Right lobe of liver (tissue), 4 donors: Measurements from ENCODE around the gene ZNF425.
"Not testable (repeated sequence)": the region's sequence is repeated elsewhere in the genome, so short reads cannot be mapped to it uniquely, and the experiment has no call there.

Experiments
- CTCF ChIP-seq, 4 donors: fragments of 200-600 bp in 3 of 4; fragments of 450-650 bp in 1 of 4; IDR thresholded peaks; one replicate each; pipeline versions ENCODE4 v1.5.1 to v1.8.0; 2016 to 2022; ENCODE audit warnings: antibody characterized with exemption in 4 of 4, mild to moderate bottlenecking in 2 of 4
- POLR2A ChIP-seq: fragments of 450-650 bp; IDR thresholded peaks from one replicate; pipeline ENCODE4 v1.6.1; 2017; ENCODE audit warnings: antibody characterized with exemption, mild to moderate bottlenecking
- donor health status: DM: no; HTN: no; CAD: no.
- donor health status: DM: no; HTN: no; CAD: no.
- donor health status: DM: no; HTN: yes; CAD: no.

GRCh38 chr7:149092244-149092643 lies 33.9 kb downstream of the ZNF425 start:
- not testable (repeated sequence) for TF ChIP-seq CTCF (IDR thresholded peaks at IDR 0.05); POLR2A
